ENCODE data around the gene DRG2.

DRG2 gene

GRCh38 chr17:18084256-18084655, 3.5 kb upstream of the DRG2 start:
- Histone ChIP-seq H3F3A (ENCODE audit: insufficient read depth) (no peaks in the 10 kb centered on the region), H3K9me3 (ENCODE audit: insufficient read depth, low read length) (no peaks in the 10 kb centered on the region), H2AFZ (ENCODE audit: low read depth, low read length, severe bottlenecking) (no peak overlapping the region), H3K27ac (ENCODE audit: low read depth, low read length) (no peak overlapping the region), H3K9me2 (replicated peaks; ENCODE audit: insufficient read depth, low read length) (no peaks in the 10 kb centered on the region), H3K9ac (ENCODE audit: low read length) (no peak overlapping the region), H3K27me3 (ENCODE audit: low read length) (no peaks in the 10 kb centered on the region), H4K20me1 (ENCODE audit: low read depth, low read length) (no peaks in the 10 kb centered on the region), H3K4me3 (ENCODE audit: insufficient read depth, low read length, poor library complexity, severe bottlenecking) (no peak overlapping the region), H3K79me2 (ENCODE audit: insufficient read depth, low read length) (peaks cover 14% of the 10 kb centered on the region), H3K36me3 (ENCODE audit: low read length) (no peaks in the 10 kb centered on the region), H3K4me2 (ENCODE audit: low read depth, low read length, poor library complexity, severe bottlenecking) (no peak overlapping the region)
- TF ChIP-seq EZH2phosphoT487 (conservative IDR thresholded peaks at IDR 0.05; ENCODE audit: low read length), result no peak
- TF ChIP-seq CTCF (IDR thresholded peaks at IDR 0.05; ENCODE audit: insufficient read depth, low read length, poor library complexity, severe bottlenecking), result no peak

GRCh38 chr17:18089613-18090012, 1.9 kb downstream of the DRG2 start:
- H3K36me3 ChIP-seq (ENCODE audit: low read length), result 0 out of 2 replicates have a peak, but pooled peaks cover 3% of the 10 kb centered on the region
- no peaks in the 10 kb centered on the region for H3K27me3 ChIP-seq (ENCODE audit: low read length)
- no peak overlapping the region for H3K9ac ChIP-seq (ENCODE audit: low read length)
- no peaks in the 10 kb centered on the region for H4K20me1 ChIP-seq (ENCODE audit: low read depth, low read length)
- H2AFZ ChIP-seq (ENCODE audit: low read depth, low read length, severe bottlenecking), result no peak overlapping the region
- no peaks in the 10 kb centered on the region for H3F3A ChIP-seq (ENCODE audit: insufficient read depth)
- no peaks in the 10 kb centered on the region for H3K9me3 ChIP-seq (ENCODE audit: insufficient read depth, low read length)
- H3K27ac ChIP-seq (ENCODE audit: low read depth, low read length), result no peak overlapping the region
- no peak overlapping the region for H3K4me3 ChIP-seq (ENCODE audit: insufficient read depth, low read length, poor library complexity, severe bottlenecking)
- peaks cover 27% of the 10 kb centered on the region for H3K79me2 ChIP-seq (ENCODE audit: insufficient read depth, low read length)
- H3K9me2 ChIP-seq (replicated peaks; ENCODE audit: insufficient read depth, low read length), result no peaks in the 10 kb centered on the region
- TF ChIP-seq CTCF (IDR thresholded peaks at IDR 0.05; ENCODE audit: insufficient read depth, low read length, poor library complexity, severe bottlenecking) (no peak), EZH2phosphoT487 (conservative IDR thresholded peaks at IDR 0.05; ENCODE audit: low read length) (no peak)
- peak overlapping the region; percentile 73 for H3K4me2 ChIP-seq (ENCODE audit: low read depth, low read length, poor library complexity, severe bottlenecking)

DNA sequence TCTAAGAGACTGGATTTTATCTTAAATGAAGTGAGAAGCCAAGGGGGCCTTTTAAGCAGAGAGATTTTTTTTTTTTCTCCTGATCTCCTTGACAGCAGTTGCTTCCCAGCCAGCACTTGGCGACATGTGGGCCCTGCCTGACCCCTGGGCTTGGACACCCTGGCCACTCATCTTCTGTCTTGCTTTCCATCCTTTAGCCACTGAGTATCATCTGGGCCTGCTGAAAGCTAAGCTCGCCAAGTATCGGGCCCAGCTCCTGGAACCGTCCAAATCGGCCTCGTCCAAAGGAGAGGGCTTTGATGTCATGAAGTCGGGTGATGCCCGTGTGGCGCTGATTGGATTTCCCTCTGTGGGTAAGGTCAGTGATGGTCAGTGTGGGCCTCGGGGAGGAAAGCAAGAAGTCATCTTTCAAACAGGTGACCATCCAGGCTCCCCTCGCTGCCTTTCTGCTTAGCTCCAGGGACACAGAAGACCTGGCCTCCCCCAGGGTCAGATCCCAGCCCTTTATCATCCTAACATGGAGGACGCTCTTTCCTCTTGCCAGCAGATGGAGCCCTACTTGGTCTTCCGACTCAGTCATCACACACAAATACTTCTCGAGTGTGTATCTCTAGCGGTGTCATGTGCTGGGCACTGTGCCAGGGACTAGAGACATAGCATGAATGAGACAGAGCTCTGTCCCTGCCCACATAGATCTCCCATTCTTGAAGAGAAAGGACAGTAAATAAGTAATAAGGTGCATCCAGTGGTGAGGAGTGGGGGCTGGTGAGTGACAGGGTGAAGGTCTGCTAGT, 6.1 kb downstream of the DRG2 start:
- no peak overlapping the region for H3K4me2 ChIP-seq (ENCODE audit: low read depth, low read length, poor library complexity, severe bottlenecking)
- no peak overlapping the region for H3K9ac ChIP-seq (ENCODE audit: low read length)
- H3K36me3 ChIP-seq (ENCODE audit: low read length), result 0 out of 2 replicates have a peak, but pooled peaks cover 3% of the 10 kb centered on the region
- H3K27ac ChIP-seq (ENCODE audit: low read depth, low read length), result no peak overlapping the region
- H2AFZ ChIP-seq (ENCODE audit: low read depth, low read length, severe bottlenecking), result no peak overlapping the region
- H3K9me2 ChIP-seq (replicated peaks; ENCODE audit: insufficient read depth, low read length), result no peaks in the 10 kb centered on the region
- H4K20me1 ChIP-seq (ENCODE audit: low read depth, low read length), result no peaks in the 10 kb centered on the region
- TF ChIP-seq CTCF (IDR thresholded peaks at IDR 0.05; ENCODE audit: insufficient read depth, low read length, poor library complexity, severe bottlenecking), result no peak
- TF ChIP-seq EZH2phosphoT487 (conservative IDR thresholded peaks at IDR 0.05; ENCODE audit: low read length), result no peak
- no peaks in the 10 kb centered on the region for H3K27me3 ChIP-seq (ENCODE audit: low read length)
- no peaks in the 10 kb centered on the region for H3K9me3 ChIP-seq (ENCODE audit: insufficient read depth, low read length)
- H3K4me3 ChIP-seq (ENCODE audit: insufficient read depth, low read length, poor library complexity, severe bottlenecking), result no peak overlapping the region
- peaks cover 20% of the 10 kb centered on the region for H3K79me2 ChIP-seq (ENCODE audit: insufficient read depth, low read length)
- H3F3A ChIP-seq (ENCODE audit: insufficient read depth), result no peaks in the 10 kb centered on the region

All from SU-DHL-6 (cell line).